ENCODE results near the gene CAB39. TPM values are rescaled to one million over a fixed set of nuclear protein-coding genes. Genes with fewer than 3 reads are reported as not detected.

CAB39 gene
- total and polyA plus RNA-seq, 4 donors = 19.4 to 123 (median 57.1) TPM

DNA sequence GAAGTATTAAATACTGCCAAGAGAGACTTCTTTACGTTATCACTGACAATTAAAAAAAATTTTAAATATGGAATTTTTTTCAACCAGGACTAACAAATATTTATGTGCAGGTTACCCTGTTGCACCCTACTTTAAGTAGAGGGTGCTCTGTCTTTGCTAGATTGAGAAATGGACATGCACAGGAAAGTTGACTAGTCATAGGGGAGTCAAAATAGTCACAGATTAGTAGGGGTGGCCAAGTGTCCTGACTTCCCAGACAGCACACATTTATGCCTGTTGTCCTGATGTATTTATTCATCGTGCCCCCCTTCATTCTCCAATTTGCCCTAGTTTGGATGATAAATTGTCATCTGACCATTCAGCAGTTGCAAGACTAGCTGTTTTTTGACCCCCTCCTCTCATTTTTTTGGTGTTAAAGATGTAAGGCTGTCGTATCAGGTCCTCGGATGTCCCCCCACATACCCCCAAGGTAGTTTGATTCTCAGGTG is 20.3 kb downstream of the CAB39 start:
- Histone ChIP-seq H3K27ac (ENCODE audit: low read depth in 1 of 2, low read length in 1 of 2) (no peak overlapping the region), H3K4me3 (no peak overlapping the region), H3K27me3 (ENCODE audit: control insufficient read depth in 3 of 3, insufficient read depth in 3 of 3, low read length in 2 of 3) (no peaks in the 10 kb centered on the region), H3K4me1 (ENCODE audit: control insufficient read depth in 5 of 5, insufficient read depth in 5 of 5, low read length in 5 of 5) (peaks cover 9 to 31% (median 11%) of the 10 kb centered on the region in 5 donors), H3K36me3 (ENCODE audit: control insufficient read depth in 4 of 4, insufficient read depth in 4 of 4, low read length in 4 of 4) (no peaks in the 10 kb centered on the region), H3K9me3 (ENCODE audit: control insufficient read depth in 4 of 4, insufficient read depth in 3 of 4, low read length in 3 of 4) (no peaks in the 10 kb centered on the region), H3K9ac (ENCODE audit: insufficient read depth in 1 of 2, low read length in 2 of 2) (no peak overlapping the region)
- DNase-seq = no peak
- 83 to 90% methylated on average over 4 of the region's 4 CpGs for WGBS, 2 donors
- TF ChIP-seq, protein P1, sequence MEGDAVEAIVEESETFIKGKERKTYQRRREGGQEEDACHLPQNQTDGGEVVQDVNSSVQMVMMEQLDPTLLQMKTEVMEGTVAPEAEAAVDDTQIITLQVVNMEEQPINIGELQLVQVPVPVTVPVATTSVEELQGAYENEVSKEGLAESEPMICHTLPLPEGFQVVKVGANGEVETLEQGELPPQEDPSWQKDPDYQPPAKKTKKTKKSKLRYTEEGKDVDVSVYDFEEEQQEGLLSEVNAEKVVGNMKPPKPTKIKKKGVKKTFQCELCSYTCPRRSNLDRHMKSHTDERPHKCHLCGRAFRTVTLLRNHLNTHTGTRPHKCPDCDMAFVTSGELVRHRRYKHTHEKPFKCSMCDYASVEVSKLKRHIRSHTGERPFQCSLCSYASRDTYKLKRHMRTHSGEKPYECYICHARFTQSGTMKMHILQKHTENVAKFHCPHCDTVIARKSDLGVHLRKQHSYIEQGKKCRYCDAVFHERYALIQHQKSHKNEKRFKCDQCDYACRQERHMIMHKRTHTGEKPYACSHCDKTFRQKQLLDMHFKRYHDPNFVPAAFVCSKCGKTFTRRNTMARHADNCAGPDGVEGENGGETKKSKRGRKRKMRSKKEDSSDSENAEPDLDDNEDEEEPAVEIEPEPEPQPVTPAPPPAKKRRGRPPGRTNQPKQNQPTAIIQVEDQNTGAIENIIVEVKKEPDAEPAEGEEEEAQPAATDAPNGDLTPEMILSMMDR (IDR thresholded peaks at IDR 0.05; ENCODE audit: control extremely low read depth, extremely low read depth) = no peak
- ATAC-seq (ENCODE audit: insufficient read depth, low FRiP score) = no peak

DNA sequence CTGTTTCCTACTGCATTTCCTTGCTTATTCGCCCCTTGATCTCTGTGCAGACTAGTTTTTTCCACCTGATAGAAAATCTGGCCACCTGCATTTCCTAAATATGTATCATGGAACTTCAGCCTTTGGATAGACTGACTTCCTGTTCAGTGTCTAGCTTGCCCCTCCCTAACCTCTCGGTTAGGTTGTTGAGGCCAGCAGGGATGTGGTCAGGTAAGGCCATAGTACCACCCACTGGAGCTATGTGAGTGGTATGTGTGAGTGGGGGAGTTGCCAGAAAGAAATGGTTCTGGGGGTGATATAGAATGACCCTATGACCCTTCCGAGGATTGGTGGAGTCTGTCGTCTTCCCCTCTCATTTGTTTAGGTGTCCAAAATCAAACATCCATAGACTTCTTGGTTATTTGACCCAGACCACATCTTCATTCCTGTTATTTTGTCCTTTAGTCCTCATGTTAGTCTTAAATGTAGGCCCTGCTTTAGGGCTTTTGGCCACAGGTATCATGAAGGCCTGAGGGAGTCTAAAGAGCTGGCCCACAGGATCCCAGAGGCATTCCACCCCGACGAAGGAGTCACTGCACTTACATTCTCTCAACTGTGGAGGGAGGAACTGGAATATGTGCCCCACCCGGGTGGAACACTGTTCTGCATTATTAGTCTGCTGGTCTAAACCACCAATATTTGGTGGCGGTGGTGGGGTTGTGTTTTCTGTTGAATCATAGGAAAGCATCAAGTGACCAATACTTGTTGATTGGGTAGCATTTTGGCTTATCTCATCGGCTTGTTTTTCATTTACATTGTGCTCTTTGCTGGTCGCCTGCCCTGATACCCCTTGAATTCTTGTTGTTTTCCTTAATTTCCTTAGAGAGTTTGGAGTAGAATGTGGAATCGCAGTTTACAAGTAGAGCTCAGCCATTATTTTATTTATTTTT is 21.9 kb downstream of the CAB39 start:
- Histone ChIP-seq H3K4me1 (ENCODE audit: control insufficient read depth in 5 of 5, insufficient read depth in 5 of 5, low read length in 5 of 5) (peaks cover 7 to 38% (median 16%) of the 10 kb centered on the region in 5 donors), H3K36me3 (ENCODE audit: control insufficient read depth in 4 of 4, insufficient read depth in 4 of 4, low read length in 4 of 4) (peaks cover 0 to 2% (median 0%) of the 10 kb centered on the region in 4 donors), H3K27ac (ENCODE audit: low read depth in 1 of 2, low read length in 1 of 2) (no peak overlapping the region), H3K27me3 (ENCODE audit: control insufficient read depth in 3 of 3, insufficient read depth in 3 of 3, low read length in 2 of 3) (no peaks in the 10 kb centered on the region), H3K9ac (ENCODE audit: insufficient read depth in 1 of 2, low read length in 2 of 2) (no peak overlapping the region), H3K9me3 (ENCODE audit: control insufficient read depth in 4 of 4, insufficient read depth in 3 of 4, low read length in 3 of 4) (no peaks in the 10 kb centered on the region), H3K4me3 (no peak overlapping the region)
- no peak for DNase-seq
- ATAC-seq (ENCODE audit: insufficient read depth, low FRiP score) = no peak
- TF ChIP-seq, protein P1 (IDR thresholded peaks at IDR 0.05; ENCODE audit: control extremely low read depth, extremely low read depth) = no peak
- 78 to 90% methylated on average over 11 of the region's 11 CpGs for WGBS, 2 donors

DNA sequence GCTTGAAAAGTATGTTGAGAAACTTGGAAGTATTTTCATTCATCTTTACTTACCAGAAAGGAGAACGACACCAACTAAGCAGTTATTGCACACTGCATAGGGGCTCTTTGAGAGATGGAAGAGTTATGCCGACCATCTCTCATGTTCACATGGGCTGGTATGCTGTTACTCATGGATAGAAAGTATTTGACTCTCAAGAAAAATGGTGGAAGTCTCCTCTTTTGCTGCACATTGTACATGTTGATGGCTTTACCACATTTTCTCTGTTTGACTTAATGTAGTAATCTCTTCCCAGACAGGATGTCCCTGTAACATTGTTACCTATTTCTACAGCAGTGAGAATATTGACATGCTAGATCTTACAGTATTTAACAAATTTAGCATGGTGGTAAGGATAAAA is 23.2 kb downstream of the CAB39 start:
- H3K27ac ChIP-seq (ENCODE audit: low read depth in 1 of 2, low read length in 1 of 2) = no peak overlapping the region
- WGBS, 2 donors = 50 to 76% methylated on average over 2 of the region's 2 CpGs
- TF ChIP-seq, protein P1 (IDR thresholded peaks at IDR 0.05; ENCODE audit: control extremely low read depth, extremely low read depth) = no peak

More for the DNA sequence above, 23.2 kb downstream of the CAB39 start:
- no peaks in the 10 kb centered on the region for H3K9me3 ChIP-seq (ENCODE audit: control insufficient read depth in 4 of 4, insufficient read depth in 3 of 4, low read length in 3 of 4)
- H3K4me1 ChIP-seq (ENCODE audit: control insufficient read depth in 5 of 5, insufficient read depth in 5 of 5, low read length in 5 of 5) = peaks cover 10 to 38% (median 16%) of the 10 kb centered on the region in 5 donors
- no peak overlapping the region for H3K4me3 ChIP-seq
- no peaks in the 10 kb centered on the region for H3K27me3 ChIP-seq (ENCODE audit: control insufficient read depth in 3 of 3, insufficient read depth in 3 of 3, low read length in 2 of 3)
- peaks cover 0 to 6% (median 3%) of the 10 kb centered on the region in 4 donors for H3K36me3 ChIP-seq (ENCODE audit: control insufficient read depth in 4 of 4, insufficient read depth in 4 of 4, low read length in 4 of 4)
- DNase-seq (no peak), ATAC-seq (ENCODE audit: insufficient read depth, low FRiP score) (no peak)
- H3K9ac ChIP-seq (ENCODE audit: insufficient read depth in 1 of 2, low read length in 2 of 2) = no peak overlapping the region

Measured in lung (tissue), 12 donors.